Stimulated activated CD8-positive, alpha-beta memory T cell treated with anti-CD3 and anti-CD28 coated beads, Interleukin-4, amount 100 ng/mL, for 4 hours (primary cell): Measurements from ENCODE around the gene CYP46A1.

ENCODE experiments used
- DNase-seq, 2 donors: peaks; one replicate each; pipeline ENCODE4 v3.0.0-alpha.2; 2020; ENCODE audit warnings: low read depth in 2 of 2, low spot score in 1 of 2

The CYP46A1 gene

GRCh38 chr14:99708449-99708848 is 24.4 kb downstream of the CYP46A1 start:
- no peak for DNase-seq

GRCh38 chr14:99713972-99714371 is 29.9 kb downstream of the CYP46A1 start:
- DNase-seq: no peak

GRCh38 chr14:99715266-99716000 is 31.3 kb downstream of the CYP46A1 start:
- no peak for DNase-seq

GRCh38 chr14:99716091-99716849 is 32.2 kb downstream of the CYP46A1 start:
- no peak for DNase-seq

- DNase-seq: no peak
Measured at GRCh38 chr14:99716850-99717681, 33.0 kb downstream of the CYP46A1 start.

GRCh38 chr14:99717682-99718013 is 33.5 kb downstream of the CYP46A1 start:
- no peak for DNase-seq

GRCh38 chr14:99718031-99718810 is 34.1 kb downstream of the CYP46A1 start:
- no peak for DNase-seq

- DNase-seq: no peak
Measured at GRCh38 chr14:99718811-99719192, 34.7 kb downstream of the CYP46A1 start.

- DNase-seq: no peak
Measured at GRCh38 chr14:99720941-99721791, 37.1 kb downstream of the CYP46A1 start.

- DNase-seq: no peak
Measured at GRCh38 chr14:99721792-99722516, 37.9 kb downstream of the CYP46A1 start.

- DNase-seq: no peak
Measured at GRCh38 chr14:99722741-99723140, 38.6 kb downstream of the CYP46A1 start.

- no peak for DNase-seq
Measured at GRCh38 chr14:99724196-99724891, 40.2 kb downstream of the CYP46A1 start.

- no peak for DNase-seq
Measured at GRCh38 chr14:99724939-99725773, 41.1 kb downstream of the CYP46A1 start.

GRCh38 chr14:99725774-99726537 is 41.9 kb downstream of the CYP46A1 start:
- DNase-seq: no peak

- no peak for DNase-seq
Measured at GRCh38 chr14:99726538-99727095, 42.5 kb downstream of the CYP46A1 start.

GRCh38 chr14:99727096-99727870 is 43.2 kb downstream of the CYP46A1 start:
- no peak for DNase-seq
